HG03558 (cell line): ENCODE results near the gene GRIA4.
A peak's percentile ranks its signal among the peaks of the same experiment; 100 is the strongest.

ENCODE experiments used
- ATAC-seq: cut with Tn5 transposase; IDR thresholded peaks from one replicate; pipeline ENCODE4 v1.9.1; 2021; ENCODE audit warnings: moderate number of reproducible peaks; ENCODE audit not compliant: unreplicated experiment; ENCODE audit errors: extremely low read depth

GRIA4 gene

GRCh38 chr11:105907319-105907718 is 297.4 kb downstream of the GRIA4 start:
- no peak for ATAC-seq

DNA sequence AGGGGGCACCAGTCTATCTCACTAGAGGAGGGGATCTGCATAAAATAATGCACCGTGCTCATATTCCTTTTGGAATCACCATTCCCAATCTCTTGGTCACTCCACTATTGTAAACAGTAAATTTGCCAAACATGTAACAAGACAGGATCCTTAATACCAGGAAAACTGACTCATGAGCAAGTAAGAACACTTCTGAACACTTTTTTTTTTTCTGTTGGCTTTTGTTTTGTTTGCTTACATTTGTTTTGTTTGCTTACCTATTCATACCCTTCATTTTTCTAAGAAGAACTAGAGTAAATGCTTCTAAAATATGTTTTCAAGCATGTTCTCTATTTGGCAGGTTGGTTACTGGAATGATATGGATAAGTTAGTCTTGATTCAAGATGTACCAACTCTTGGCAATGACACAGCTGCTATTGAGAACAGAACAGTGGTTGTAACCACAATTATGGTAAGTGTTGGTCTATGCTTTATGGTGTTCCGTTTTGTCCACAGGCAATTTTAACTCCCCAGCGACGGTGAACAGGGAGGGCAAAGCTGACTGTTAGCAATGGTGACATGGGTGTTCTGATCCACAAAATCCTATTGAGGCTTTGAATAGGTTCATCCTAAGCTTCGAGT is 300.3 kb downstream of the GRIA4 start:
- no peak for ATAC-seq

GRCh38 chr11:105911454-105911853 is 301.6 kb downstream of the GRIA4 start:
- no peak for ATAC-seq

- no peak for ATAC-seq
Observed at GRCh38 chr11:105912666-105913065, 302.8 kb downstream of the GRIA4 start.

DNA sequence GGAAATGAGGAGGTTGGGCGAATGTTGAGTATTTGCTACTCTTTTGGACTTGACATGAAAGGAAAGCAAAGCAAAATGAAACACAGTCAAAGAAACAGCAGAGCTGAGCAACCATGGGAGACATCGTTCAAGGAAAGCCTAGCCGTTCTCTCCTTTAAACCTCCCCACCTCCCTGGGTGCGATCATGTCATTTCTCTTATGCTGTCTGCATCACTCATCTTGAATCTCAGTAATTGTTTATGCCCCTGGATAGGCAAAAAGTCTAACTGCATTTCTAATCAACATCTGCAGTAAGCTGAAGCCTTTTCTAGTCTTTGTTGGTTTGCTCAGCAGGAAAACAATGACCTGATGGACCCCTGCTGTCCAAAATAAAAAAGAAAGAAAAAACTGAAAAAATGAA is 305.1 kb downstream of the GRIA4 start:
- no peak for ATAC-seq

DNA sequence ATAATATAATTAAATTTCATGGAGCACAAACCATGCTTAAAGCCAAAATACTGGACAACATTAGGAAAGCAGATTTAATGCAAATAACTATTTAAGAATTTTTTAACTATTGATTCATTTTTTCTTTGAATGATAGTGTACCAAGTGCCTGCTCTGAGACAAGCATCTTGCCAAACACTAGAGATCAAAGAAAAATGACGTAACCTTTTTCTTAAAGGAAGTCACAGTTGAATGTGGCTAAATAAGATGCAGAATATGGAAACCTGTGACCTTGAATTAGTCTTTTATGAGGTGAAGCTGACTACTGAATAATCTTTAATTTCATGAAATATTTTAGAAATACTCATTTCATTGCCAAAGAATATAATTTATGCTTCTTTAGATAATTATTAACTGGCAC is 308.2 kb downstream of the GRIA4 start:
- no peak for ATAC-seq

GRCh38 chr11:105918600-105918999 is 308.7 kb downstream of the GRIA4 start:
- no peak for ATAC-seq

DNA sequence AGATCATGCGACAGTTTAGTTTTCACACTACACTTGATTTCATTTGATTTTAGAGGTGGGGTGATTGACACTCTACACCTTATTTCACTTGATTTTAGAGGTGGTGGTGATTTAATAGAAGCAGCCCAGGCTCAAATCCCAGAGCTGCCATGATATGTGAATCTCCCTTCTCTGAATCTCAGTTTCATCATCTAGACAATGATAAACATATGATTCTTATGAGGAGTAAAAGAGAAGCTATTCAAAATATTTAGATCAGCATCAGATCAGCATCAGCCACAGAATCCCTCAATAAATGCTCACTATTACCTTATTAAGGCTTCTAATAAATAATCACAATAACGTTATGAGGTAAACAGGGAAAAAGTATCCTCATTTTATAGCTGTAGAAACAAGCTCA is 313.4 kb downstream of the GRIA4 start:
- ATAC-seq = no peak

DNA sequence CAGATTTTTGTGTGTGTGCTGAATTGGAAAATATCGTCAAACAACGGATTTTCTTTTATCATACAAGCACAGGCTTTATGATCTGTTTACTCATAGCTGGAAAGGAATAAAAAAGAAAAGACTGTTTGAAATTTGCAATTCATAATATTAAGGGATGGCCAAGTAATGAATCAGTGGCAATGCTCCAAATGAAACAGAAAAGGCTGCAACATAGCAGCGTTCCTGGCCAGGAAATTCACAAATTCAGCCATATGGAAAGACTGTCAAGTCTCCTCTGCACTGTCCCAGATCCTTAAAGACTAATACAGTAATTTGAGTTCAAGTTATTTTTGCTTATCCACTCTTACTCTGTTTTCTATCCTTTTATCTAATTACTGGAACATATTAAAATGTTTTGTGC is 313.9 kb downstream of the GRIA4 start:
- no peak for ATAC-seq

DNA sequence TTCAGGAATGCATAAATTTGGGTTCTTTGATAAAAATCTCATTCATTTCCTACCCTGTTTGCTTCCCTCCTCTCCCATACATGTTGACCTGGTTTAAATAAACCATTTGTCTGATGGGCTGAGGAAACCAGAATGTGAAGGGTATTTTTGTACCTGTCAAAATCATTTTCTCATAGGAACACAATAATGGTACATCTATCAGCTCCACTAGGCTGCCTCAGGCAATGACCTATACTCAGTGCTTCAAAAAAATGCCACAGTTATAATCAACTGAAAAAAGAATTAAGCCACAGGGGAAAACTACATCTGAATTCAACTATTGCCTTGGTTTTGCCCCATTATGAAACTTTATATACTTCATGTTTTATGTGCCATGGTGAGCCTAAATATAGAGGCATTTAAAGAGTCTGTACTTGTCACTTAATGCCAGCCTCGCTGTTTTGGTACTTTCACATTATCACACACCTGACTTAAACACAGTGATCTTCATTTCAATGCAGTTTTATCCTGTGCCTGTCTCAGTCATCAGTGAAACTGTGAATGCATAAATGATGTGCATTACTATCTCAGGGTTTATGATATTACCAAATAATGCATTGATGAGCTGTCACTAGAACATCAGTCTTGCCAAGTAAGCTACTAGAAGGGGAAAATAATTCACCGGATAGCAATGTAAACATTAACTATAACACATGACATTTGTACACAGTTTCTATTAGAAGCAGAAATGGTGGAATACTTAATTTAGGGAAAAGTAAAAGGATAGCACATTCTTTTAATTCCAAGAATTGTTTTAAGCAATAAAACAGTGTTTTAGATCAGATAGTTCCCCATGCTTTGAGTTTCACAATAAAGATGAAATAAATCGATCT is 319.4 kb downstream of the GRIA4 start:
- no peak for ATAC-seq

GRCh38 chr11:105933695-105934094 is 323.8 kb downstream of the GRIA4 start:
- no peak for ATAC-seq

DNA sequence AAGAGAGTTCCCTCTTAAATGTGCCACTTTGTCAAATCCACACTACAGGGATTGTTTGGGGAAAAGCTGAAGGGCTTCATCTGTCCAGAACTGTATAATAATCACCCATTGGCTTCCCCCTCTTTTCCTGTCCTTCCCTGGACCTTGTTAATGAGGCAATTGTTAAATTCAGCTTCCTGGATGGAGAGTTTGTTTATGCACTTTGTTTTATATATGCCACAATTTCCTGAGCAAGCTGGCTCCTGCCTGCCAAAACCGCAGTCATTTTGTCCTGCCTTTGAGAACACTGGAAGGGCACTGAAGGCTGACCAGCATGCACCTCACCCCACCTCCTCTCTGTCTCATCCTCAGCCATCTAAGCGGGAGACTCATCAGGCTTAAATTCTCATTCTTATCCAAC is 325.9 kb downstream of the GRIA4 start:
- ATAC-seq = no peak

- peak; percentile 44 for ATAC-seq
Observed at GRCh38 chr11:105937331-105937730, 327.5 kb downstream of the GRIA4 start.

DNA sequence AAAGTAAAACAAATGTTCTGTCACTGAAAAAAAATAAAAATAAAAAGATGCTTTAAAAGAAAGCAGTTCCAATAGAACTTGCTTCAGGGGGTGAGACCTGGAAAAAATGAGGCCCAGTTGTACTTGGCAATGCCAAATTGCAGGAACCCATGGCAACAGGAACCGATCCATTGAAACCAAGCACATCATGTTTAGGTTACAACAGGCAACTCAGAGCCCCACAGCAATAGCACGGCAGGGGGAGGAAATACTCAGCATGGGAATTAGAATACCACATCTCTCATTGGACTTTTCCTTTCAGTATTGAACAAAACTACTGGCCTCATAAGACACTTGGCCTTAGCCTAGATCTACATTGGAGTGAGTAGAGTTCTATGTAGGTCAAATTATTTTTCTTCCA is 327.9 kb downstream of the GRIA4 start:
- no peak for ATAC-seq

GRCh38 chr11:105942921-105943320 is 333.0 kb downstream of the GRIA4 start:
- ATAC-seq = no peak

- ATAC-seq = no peak
Observed at GRCh38 chr11:105948918-105949590, 339.2 kb downstream of the GRIA4 start.

GRCh38 chr11:105953886-105954285 is 344.0 kb downstream of the GRIA4 start:
- no peak for ATAC-seq

- ATAC-seq = no peak
Observed at GRCh38 chr11:105960252-105961245, 350.7 kb downstream of the GRIA4 start.

- ATAC-seq = no peak
Observed at GRCh38 chr11:105968021-105968697, 358.3 kb downstream of the GRIA4 start.

GRCh38 chr11:105969756-105970155 is 359.9 kb downstream of the GRIA4 start:
- ATAC-seq = no peak
